ENCODE data around the gene KRT6C.

GRCh38 chr12:52496054-52496453 is 22.4 kb upstream of the KRT6C start:
- no peak for TF ChIP-seq POLR2A (IDR thresholded peaks at IDR 0.05)
- TF ChIP-seq, protein P1, sequence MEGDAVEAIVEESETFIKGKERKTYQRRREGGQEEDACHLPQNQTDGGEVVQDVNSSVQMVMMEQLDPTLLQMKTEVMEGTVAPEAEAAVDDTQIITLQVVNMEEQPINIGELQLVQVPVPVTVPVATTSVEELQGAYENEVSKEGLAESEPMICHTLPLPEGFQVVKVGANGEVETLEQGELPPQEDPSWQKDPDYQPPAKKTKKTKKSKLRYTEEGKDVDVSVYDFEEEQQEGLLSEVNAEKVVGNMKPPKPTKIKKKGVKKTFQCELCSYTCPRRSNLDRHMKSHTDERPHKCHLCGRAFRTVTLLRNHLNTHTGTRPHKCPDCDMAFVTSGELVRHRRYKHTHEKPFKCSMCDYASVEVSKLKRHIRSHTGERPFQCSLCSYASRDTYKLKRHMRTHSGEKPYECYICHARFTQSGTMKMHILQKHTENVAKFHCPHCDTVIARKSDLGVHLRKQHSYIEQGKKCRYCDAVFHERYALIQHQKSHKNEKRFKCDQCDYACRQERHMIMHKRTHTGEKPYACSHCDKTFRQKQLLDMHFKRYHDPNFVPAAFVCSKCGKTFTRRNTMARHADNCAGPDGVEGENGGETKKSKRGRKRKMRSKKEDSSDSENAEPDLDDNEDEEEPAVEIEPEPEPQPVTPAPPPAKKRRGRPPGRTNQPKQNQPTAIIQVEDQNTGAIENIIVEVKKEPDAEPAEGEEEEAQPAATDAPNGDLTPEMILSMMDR (IDR thresholded peaks at IDR 0.05): no peak

All from right lobe of liver (tissue), 4 donors.